ENCODE measurements around the gene ID1. TPM values are rescaled to one million over a fixed set of nuclear protein-coding genes. Genes with fewer than 3 reads are reported as not detected.

ID1 gene
- total and polyA plus RNA-seq, 2 of the 13 experiments (the other 11 are each of a cell fraction or from before 2014, with no cell fraction given): 320 to 419 TPM

GRCh38 chr20:31594002-31594557 lies 11.0 kb upstream of the ID1 start (continued):
- TF ChIP-seq ZNF550 (CRISPR knock-in tag; IDR thresholded peaks at IDR 0.05; ENCODE audit: borderline replicate concordance) (0 out of 2 replicates have a peak, but pooled peaks have one; percentile 43), RFX1 (IDR thresholded peaks at IDR 0.05) (no peak), SUZ12 (IDR thresholded peaks at IDR 0.05; ENCODE audit: low read depth, low read length) (no peak), ELF1 (CRISPR knock-in tag; IDR thresholded peaks at IDR 0.05) (no peak), ZMYM3 (CRISPR knock-in tag; IDR thresholded peaks at IDR 0.05) (peak; percentile 81), CSRNP2 (CRISPR knock-in tag; conservative IDR thresholded peaks at IDR 0.05; ENCODE audit: low read depth) (no peak), CEBPB (IDR thresholded peaks at IDR 0.05; ENCODE audit: borderline replicate concordance, low read depth, low read length) (no peak), TSC22D2 (CRISPR knock-in tag; IDR thresholded peaks at IDR 0.05; ENCODE audit: borderline replicate concordance) (0 out of 2 replicates have a peak, but pooled peaks have one; percentile 3), ZNF329 (CRISPR knock-in tag; IDR thresholded peaks at IDR 0.05; ENCODE audit: low read depth) (no peak), SMARCE1 (IDR thresholded peaks at IDR 0.05; ENCODE audit: borderline replicate concordance) (no peak), ZNF343 (CRISPR knock-in tag; IDR thresholded peaks at IDR 0.05) (no peak), MTF2 (CRISPR knock-in tag; IDR thresholded peaks at IDR 0.05; ENCODE audit: borderline replicate concordance) (0 out of 2 replicates have a peak, but pooled peaks have one; percentile 18), ZNF549 (CRISPR knock-in tag; IDR thresholded peaks at IDR 0.05) (no peak), KLF13 (CRISPR knock-in tag; IDR thresholded peaks at IDR 0.05) (0 out of 2 replicates have a peak, but pooled peaks have one; percentile 84), SMAD3 (CRISPR knock-in tag; IDR thresholded peaks at IDR 0.05) (no peak), CENPX (CRISPR knock-in tag; IDR thresholded peaks at IDR 0.05) (no peak), RORA (CRISPR knock-in tag; IDR thresholded peaks at IDR 0.05) (no peak), RCOR2 (CRISPR knock-in tag; IDR thresholded peaks at IDR 0.05) (no peak), ZNF816 (CRISPR knock-in tag; IDR thresholded peaks at IDR 0.05; ENCODE audit: borderline replicate concordance) (no peak), ZNF775 (CRISPR knock-in tag; IDR thresholded peaks at IDR 0.05; ENCODE audit: borderline replicate concordance) (no peak), ATF7 (IDR thresholded peaks at IDR 0.05) (no peak), ATF7 (CRISPR knock-in tag; IDR thresholded peaks at IDR 0.05) (peak; percentile 71; the same call in 1 of the 2 replicates), ZFY (CRISPR knock-in tag; IDR thresholded peaks at IDR 0.05) (peak; percentile 1; the same call in 1 of the 2 replicates), PHF21A (CRISPR knock-in tag; IDR thresholded peaks at IDR 0.05) (no peak), ZKSCAN5 (CRISPR knock-in tag; IDR thresholded peaks at IDR 0.05) (no peak), ZNF282 (IDR thresholded peaks at IDR 0.05; ENCODE audit: partially characterized antibody) (no peak), NFYB (CRISPR knock-in tag; IDR thresholded peaks at IDR 0.05) (no peak)
- TF ChIP-seq, protein P1, sequence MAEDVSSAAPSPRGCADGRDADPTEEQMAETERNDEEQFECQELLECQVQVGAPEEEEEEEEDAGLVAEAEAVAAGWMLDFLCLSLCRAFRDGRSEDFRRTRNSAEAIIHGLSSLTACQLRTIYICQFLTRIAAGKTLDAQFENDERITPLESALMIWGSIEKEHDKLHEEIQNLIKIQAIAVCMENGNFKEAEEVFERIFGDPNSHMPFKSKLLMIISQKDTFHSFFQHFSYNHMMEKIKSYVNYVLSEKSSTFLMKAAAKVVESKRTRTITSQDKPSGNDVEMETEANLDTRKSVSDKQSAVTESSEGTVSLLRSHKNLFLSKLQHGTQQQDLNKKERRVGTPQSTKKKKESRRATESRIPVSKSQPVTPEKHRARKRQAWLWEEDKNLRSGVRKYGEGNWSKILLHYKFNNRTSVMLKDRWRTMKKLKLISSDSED (CRISPR knock-in tag; IDR thresholded peaks at IDR 0.05): no peak
- TF ChIP-seq, protein P2, sequence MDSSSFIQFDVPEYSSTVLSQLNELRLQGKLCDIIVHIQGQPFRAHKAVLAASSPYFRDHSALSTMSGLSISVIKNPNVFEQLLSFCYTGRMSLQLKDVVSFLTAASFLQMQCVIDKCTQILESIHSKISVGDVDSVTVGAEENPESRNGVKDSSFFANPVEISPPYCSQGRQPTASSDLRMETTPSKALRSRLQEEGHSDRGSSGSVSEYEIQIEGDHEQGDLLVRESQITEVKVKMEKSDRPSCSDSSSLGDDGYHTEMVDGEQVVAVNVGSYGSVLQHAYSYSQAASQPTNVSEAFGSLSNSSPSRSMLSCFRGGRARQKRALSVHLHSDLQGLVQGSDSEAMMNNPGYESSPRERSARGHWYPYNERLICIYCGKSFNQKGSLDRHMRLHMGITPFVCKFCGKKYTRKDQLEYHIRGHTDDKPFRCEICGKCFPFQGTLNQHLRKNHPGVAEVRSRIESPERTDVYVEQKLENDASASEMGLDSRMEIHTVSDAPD (CRISPR knock-in tag; IDR thresholded peaks at IDR 0.05): no peak
- TF ChIP-seq, protein P3, sequence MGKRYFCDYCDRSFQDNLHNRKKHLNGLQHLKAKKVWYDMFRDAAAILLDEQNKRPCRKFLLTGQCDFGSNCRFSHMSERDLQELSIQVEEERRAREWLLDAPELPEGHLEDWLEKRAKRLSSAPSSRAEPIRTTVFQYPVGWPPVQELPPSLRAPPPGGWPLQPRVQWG (CRISPR knock-in tag; IDR thresholded peaks at IDR 0.05; ENCODE audit: borderline replicate concordance, low read depth): no peak

All from HepG2 (cell line).